Endometrial microvascular endothelial cells (primary cell): ENCODE results near the gene CHD1. TPM values are rescaled to one million over a fixed set of nuclear protein-coding genes. Genes with fewer than 3 reads are reported as not detected.

Experiments used
- in situ Hi-C: cut with HindIII; loops from 2 replicates; pipeline ENCODE4 v1.10.0; 2017; ENCODE audit warnings: low sequenced_read_pairs, low pct_unique_long_range_greater_than_20kb; ENCODE audit errors: inconsistent ontology term
- total RNA-seq: library from RNA; depleted of rRNA; stranded (reverse); fragments of >200 nt; gene quantifications from one replicate; pipeline ENCODE4 v1.2.3, GENCODE V29; 2015; ENCODE audit errors: inconsistent ontology term

CHD1 gene
- total RNA-seq, 1 donor from 2014 or later: 31.1 TPM

GRCh38 chr5:98906756-98907355 lies 22.0 kb downstream of the CHD1 start:
- in situ Hi-C loops: no loop called here

- in situ Hi-C loops: no loop called here
Measured at GRCh38 chr5:98905857-98906688, 22.7 kb downstream of the CHD1 start.

- in situ Hi-C loops: no loop called here
Measured at GRCh38 chr5:98904780-98905179, 24.0 kb downstream of the CHD1 start.

GRCh38 chr5:98902733-98903132 lies 26.1 kb downstream of the CHD1 start:
- in situ Hi-C loops: no loop called here

- in situ Hi-C loops: no loop called here
Measured at GRCh38 chr5:98899456-98899855, 29.4 kb downstream of the CHD1 start.

GRCh38 chr5:98898743-98899142 lies 30.1 kb downstream of the CHD1 start:
- in situ Hi-C loops: no loop called here

GRCh38 chr5:98891591-98891990 lies 37.2 kb downstream of the CHD1 start:
- in situ Hi-C loops: no loop called here

GRCh38 chr5:98880598-98880997 lies 48.2 kb downstream of the CHD1 start:
- in situ Hi-C loops: no loop called here

- in situ Hi-C loops: no loop called here
Measured at GRCh38 chr5:98880151-98880550, 48.7 kb downstream of the CHD1 start.

GRCh38 chr5:98877600-98877999 lies 51.2 kb downstream of the CHD1 start:
- in situ Hi-C loops: no loop called here

GRCh38 chr5:98872674-98873073 lies 56.1 kb downstream of the CHD1 start:
- in situ Hi-C loops: no loop called here

- in situ Hi-C loops: no loop called here
Measured at GRCh38 chr5:98865690-98866089, 63.1 kb downstream of the CHD1 start.

GRCh38 chr5:98847054-98847453 lies 81.8 kb downstream of the CHD1 start:
- in situ Hi-C loops: no loop called here

- in situ Hi-C loops: no loop called here
Measured at GRCh38 chr5:98846520-98846919, 82.3 kb downstream of the CHD1 start.

GRCh38 chr5:98845878-98846277 lies 82.9 kb downstream of the CHD1 start:
- in situ Hi-C loops: no loop called here

- in situ Hi-C loops: no loop called here
Measured at GRCh38 chr5:98844865-98845264, 83.9 kb downstream of the CHD1 start.

GRCh38 chr5:98843481-98843880 lies 85.3 kb downstream of the CHD1 start:
- in situ Hi-C loops: no loop called here

GRCh38 chr5:98840946-98841345 lies 87.9 kb downstream of the CHD1 start:
- in situ Hi-C loops: no loop called here

- in situ Hi-C loops: no loop called here
Measured at GRCh38 chr5:98839469-98840383, 89.1 kb downstream of the CHD1 start.

GRCh38 chr5:98836175-98836574 lies 92.6 kb downstream of the CHD1 start:
- in situ Hi-C loops: no loop called here
